K562 (cell line): Measurements from ENCODE around the gene PALLD. TPM values are rescaled to one million over a fixed set of nuclear protein-coding genes. Genes with fewer than 3 reads are reported as not detected.

Experiments
- ATAC-seq: fragments of 200-7000 bp; cut with Tn5 transposase; 3 replicates; pipeline ENCODE4 v1.9.1; 2020; ENCODE audit warnings: moderate library complexity
- BruUV-seq: library from RNA; stranded (reverse); fragments of 400-500 nt; replicated peaks from 2 replicates; lab custom pipeline; 2021; lab: Mats Ljungman, UMichigan
- CTCF ChIA-PET: fragments of 300-600 bp; formaldehyde crosslinking; extraction: SDS; loops from one replicate; lab custom pipeline; 2021; ENCODE audit warnings: low intra/inter-chr PET ratio; lab: Yijun Ruan, JAX
- POLR2A ChIA-PET: fragments of 300-600, 350-650 bp; sonication (Branson Sonifier 250); formaldehyde crosslinking; extraction: SDS; loops from one replicate; lab custom pipeline; 2021; ENCODE audit warnings: antibody characterized with exemption, inconsistent platforms; lab: Yijun Ruan, JAX
- DNase-seq, 4 experiments: peaks; one replicate each; pipeline versions ENCODE4 v3.0.0 to v3.0.0-alpha.2; 2011 to 2018; ENCODE audit warnings: low spot score in 3 of 4, mixed read lengths in 3 of 4; ENCODE audit errors: extremely low read depth in 1 of 4
- FAIRE-seq: peaks from 2 replicates; lab custom pipeline; 2011; peaks lifted over from hg19 to GRCh38; lab: Jason Lieb, UNC
- H2AFZ ChIP-seq: 2 replicates; pipeline ENCODE4 v1.6.0; 2011; ENCODE audit warnings: low read depth, low read length, control low read depth, inconsistent platforms
- H3K27ac ChIP-seq: fragments of 200-600 bp; 3 replicates; pipeline ENCODE4 v1.8.0; 2011; ENCODE audit warnings: low read depth, mild to moderate bottlenecking, control low read depth, inconsistent platforms, low read length, moderate library complexity, mixed read lengths; ENCODE audit errors: extremely low read depth
- H3K27me3 ChIP-seq, 2 experiments: fragments of 300-600 bp in 1 of 2; 2 replicates in 1 of 2; 3 replicates in 1 of 2; pipeline versions ENCODE4 v1.6.0 to v1.8.0; 2011; ENCODE audit warnings: inconsistent platforms in 2 of 2, low read length in 2 of 2, mild to moderate bottlenecking in 1 of 2, mixed read lengths in 1 of 2, moderate library complexity in 1 of 2; ENCODE audit not compliant: control insufficient read depth in 2 of 2, insufficient read depth in 2 of 2
- H3K36me3 ChIP-seq: fragments of 300-600 bp; 3 replicates; pipeline ENCODE4 v1.8.0; 2011; ENCODE audit warnings: mild to moderate bottlenecking, low read length, inconsistent platforms; ENCODE audit not compliant: control insufficient read depth, insufficient read depth
- H3K4me1 ChIP-seq, 2 experiments: fragments of 200-600 bp in 1 of 2; replicated peaks in 1 of 2; 2 replicates in 1 of 2; 3 replicates in 1 of 2; pipeline versions ENCODE4 v1.5.1 to v1.8.0; 2011; ENCODE audit warnings: inconsistent platforms in 2 of 2, low read length in 2 of 2, mild to moderate bottlenecking in 1 of 2, mixed read lengths in 1 of 2, moderate library complexity in 1 of 2; ENCODE audit not compliant: control insufficient read depth in 2 of 2, insufficient read depth in 2 of 2
- H3K4me2 ChIP-seq: 2 replicates; pipeline ENCODE4 v1.6.1; 2011; ENCODE audit warnings: low read length, control low read depth, inconsistent platforms, mixed read lengths; ENCODE audit not compliant: insufficient read depth
- H3K4me3 ChIP-seq: fragments of 200-600 bp; sonication (generic), shearing (Covaris generic); 2 replicates; pipeline ENCODE4 v1.5.1; 2016; ENCODE audit warnings: control low read depth, inconsistent platforms
- H3K79me2 ChIP-seq: fragments of 200-600 bp; 3 replicates; pipeline ENCODE4 v1.8.0; 2011; ENCODE audit warnings: low read length, inconsistent platforms; ENCODE audit not compliant: control insufficient read depth, insufficient read depth
- H3K9ac ChIP-seq, 2 experiments: 2 replicates each; pipeline versions ENCODE4 v1.6.0 to v1.6.1; 2011; ENCODE audit warnings: low read depth in 2 of 2, low read length in 2 of 2, control low read depth in 1 of 2, inconsistent platforms in 1 of 2, mild to moderate bottlenecking in 1 of 2, mixed read lengths in 1 of 2; ENCODE audit not compliant: insufficient read depth in 1 of 2
- H3K9me1 ChIP-seq: one replicate; pipeline ENCODE4 v1.6.0; 2011; ENCODE audit warnings: inconsistent platforms, mild to moderate bottlenecking, low read length, moderate library complexity; ENCODE audit not compliant: control insufficient read depth, insufficient read depth
- H3K9me3 ChIP-seq: replicated peaks from 2 replicates; pipeline ENCODE4 v1.5.1; 2011; ENCODE audit warnings: low read depth, low read length, inconsistent platforms; ENCODE audit not compliant: control insufficient read depth, insufficient read depth
- H4K20me1 ChIP-seq: replicated peaks from 2 replicates; pipeline ENCODE4 v1.6.1; 2011; ENCODE audit warnings: low read length, inconsistent platforms, mixed read lengths; ENCODE audit not compliant: control insufficient read depth, insufficient read depth
- BRF2 ChIP-seq: IDR thresholded peaks from 3 replicates; pipeline ENCODE4 v1.6.1; 2011; ENCODE audit warnings: borderline replicate concordance, mild to moderate bottlenecking; ENCODE audit not compliant: insufficient read length, insufficient read depth
- CREB5 ChIP-seq: fragments of 250-450 bp; sonication (Bioruptor Pico); IDR thresholded peaks from 2 replicates; pipeline ENCODE4 v1.5.0; 2020; ENCODE audit warnings: mild to moderate bottlenecking
- DDX20 ChIP-seq: fragments of 450-650 bp; IDR thresholded peaks from 2 replicates; pipeline ENCODE4 v1.6.1; 2016; ENCODE audit warnings: missing genetic modification characterization, low read depth, mild to moderate bottlenecking, missing compliant biosample characterization, moderate library complexity
- FOXO4 ChIP-seq: fragments of 450-650 bp; formaldehyde crosslinking; IDR thresholded peaks from 2 replicates; pipeline ENCODE4 v1.4.0; 2020; ENCODE audit warnings: mild to moderate bottlenecking, moderate library complexity
- GABPA ChIP-seq: fragments of 200-800 bp; sonication (Bioruptor generic); conservative IDR thresholded peaks from 2 replicates; pipeline ENCODE4 v1.6.1; 2016; ENCODE audit warnings: low read depth, missing genetic modification characterization, missing compliant biosample characterization
- HES1 ChIP-seq: fragments of 450-650 bp; IDR thresholded peaks from 2 replicates; pipeline ENCODE4 v1.6.1; 2016; ENCODE audit warnings: low read depth, mild to moderate bottlenecking, moderate library complexity
- L3MBTL2 ChIP-seq: fragments of 450-650 bp; IDR thresholded peaks from 2 replicates; pipeline ENCODE4 v1.6.1; 2016; ENCODE audit warnings: mild to moderate bottlenecking, moderate library complexity
- MEF2D ChIP-seq: conservative IDR thresholded peaks from 2 replicates; pipeline ENCODE4 v1.6.1; 2016; ENCODE audit warnings: low read depth, missing genetic modification characterization, missing compliant biosample characterization
- MXD1 ChIP-seq: fragments of 250-450 bp; sonication (Bioruptor Pico); IDR thresholded peaks from 2 replicates; pipeline ENCODE4 v1.8.0; 2021; ENCODE audit warnings: borderline replicate concordance, mild to moderate bottlenecking, moderate library complexity; ENCODE audit not compliant: poor library complexity, severe bottlenecking
- RNF2 ChIP-seq: sonication (generic); IDR thresholded peaks from 2 replicates; pipeline ENCODE4 v1.6.1; 2016
- SFPQ ChIP-seq: fragments of 200-400 bp; formaldehyde crosslinking; IDR thresholded peaks from 2 replicates; pipeline ENCODE4 v1.6.1; 2017; ENCODE audit warnings: mild to moderate bottlenecking, low read depth, low read length, moderate library complexity
- SOX6 ChIP-seq: fragments of 450-650 bp; IDR thresholded peaks from 2 replicates; pipeline ENCODE4 v1.6.1; 2014; ENCODE audit warnings: mild to moderate bottlenecking
- SRSF7 ChIP-seq: fragments of 200-400 bp; formaldehyde crosslinking; optimal IDR thresholded peaks from 2 replicates; pipeline ENCODE3; 2017; ENCODE audit warnings: mild to moderate bottlenecking, low read depth, low read length
- ZNF445 ChIP-seq: fragments of 250-450 bp; sonication (Bioruptor Pico); IDR thresholded peaks from 2 replicates; pipeline ENCODE4 v1.4.0; 2020; ENCODE audit warnings: low read depth, mild to moderate bottlenecking, moderate library complexity
- ZNF717 ChIP-seq: fragments of 250-450 bp; sonication (Bioruptor Pico); IDR thresholded peaks from 2 replicates; pipeline ENCODE4 v1.5.0; 2021
- WGBS: fragments of 100-300 bp; shearing (Covaris generic); methylation state at CpG from one replicate; pipeline ENCODE4 v1.1.6; 2016; ENCODE audit warnings: low coverage, mixed read lengths; ENCODE audit not compliant: insufficient coverage; ENCODE audit errors: missing lambda C conversion rate; 5-methylcytosine and 5-hydroxymethylcytosine counted together
- in situ Hi-C: fragments of 300-500 bp; cut with MboI; formaldehyde crosslinking; loops from 4 replicates; pipeline ENCODE4 v1.15.0; 2018; ENCODE audit warnings: inconsistent platforms, mixed read lengths
- intact Hi-C: fragments of 100-400 bp; cut with micrococcal nuclease; formaldehyde crosslinking; loops from 2 replicates; pipeline ENCODE4 v1.14.2; 2022
- polyA plus RNA-seq, 8 experiments: library from polyadenylated mRNA; depleted of rRNA in 4 of 8; stranded (reverse) in 5 of 8; unstranded in 3 of 8; fragments of >200 nt; fragmentation: Nextera tagmentation in 2 of 8; fragmentation: Illumina TruSeq in 1 of 8; extraction: Ambion mirVana in 2 of 8; extraction: Trizol in 1 of 8; gene quantifications; 2 replicates each; pipeline versions ENCODE4 v1.2.1 to v1.2.3, GENCODE V29; 2011 to 2014; ENCODE audit warnings: inconsistent platforms in 1 of 8, missing spikeins in 1 of 8
- total RNA-seq, 7 experiments: library from RNA; depleted of rRNA in 6 of 7; stranded (reverse); fragments of >200 nt in 6 of 7; fragmentation: Illumina TruSeq in 2 of 7; extraction: Trizol in 2 of 7; gene quantifications; 2 replicates each; pipeline versions ENCODE4 v1.2.1 to v1.2.3, GENCODE V29; 2011 to 2021; ENCODE audit warnings: low replicate concordance in 1 of 7

Gene PALLD
- total and polyA plus RNA-seq, 9 of the 15 experiments (the other 6 are each of a cell fraction or from before 2014, with no cell fraction given): 0.01 to 0.35 (median 0.06) TPM; not detected in 3

- no peak overlapping the region for H3K4me3 ChIP-seq
- no peaks in the 10 kb centered on the region for H3K79me2 ChIP-seq
- H3K27ac ChIP-seq: no peak overlapping the region
- no peaks in the 10 kb centered on the region for H3K9me1 ChIP-seq
- ATAC-seq: no peak
- ChIA-PET POLR2A (no interaction called here), CTCF (no interaction called here)
- no peak overlapping the region for H3K4me2 ChIP-seq
- no TSS peak for BruUV-seq
- 14% methylated on average over 5 of the region's 5 CpGs for WGBS
- H4K20me1 ChIP-seq: no peaks in the 10 kb centered on the region
- no peaks in the 10 kb centered on the region for H3K36me3 ChIP-seq
- no peaks in the 10 kb centered on the region for H3K9me3 ChIP-seq
- in situ Hi-C loops: no loop called here
- DNase-seq: no peak
- no peak for FAIRE-seq
- H3K27me3 ChIP-seq: no peaks in the 10 kb centered on the region
- TF ChIP-seq ZNF445 (CRISPR knock-in tag) (no peak), MEF2D (tag) (no peak), GABPA (no peak), DDX20 (no peak), BRF2 (no peak), CREB5 (no peak), RNF2 (no peak), SFPQ (no peak), HES1 (no peak), SRSF7 (no peak), L3MBTL2 (no peak), ZNF717 (CRISPR knock-in tag) (no peak), FOXO4 (CRISPR knock-in tag) (no peak), SOX6 (no peak), MXD1 (CRISPR knock-in tag) (no peak)
- H2AFZ ChIP-seq: no peak overlapping the region
- no peak overlapping the region for H3K9ac ChIP-seq
- no peaks in the 10 kb centered on the region for H3K4me1 ChIP-seq
- intact Hi-C loops: no loop called here
Observed at GRCh38 chr4:168960716-168961115, 463.9 kb downstream of the PALLD start.
